KG1 (cell line): ENCODE data around the gene NPTX1.

Experiments used
- DNase-seq: peaks from one replicate; lab custom pipeline; 2025; lab: John Stamatoyannopoulos, UW

NPTX1 gene

DNA sequence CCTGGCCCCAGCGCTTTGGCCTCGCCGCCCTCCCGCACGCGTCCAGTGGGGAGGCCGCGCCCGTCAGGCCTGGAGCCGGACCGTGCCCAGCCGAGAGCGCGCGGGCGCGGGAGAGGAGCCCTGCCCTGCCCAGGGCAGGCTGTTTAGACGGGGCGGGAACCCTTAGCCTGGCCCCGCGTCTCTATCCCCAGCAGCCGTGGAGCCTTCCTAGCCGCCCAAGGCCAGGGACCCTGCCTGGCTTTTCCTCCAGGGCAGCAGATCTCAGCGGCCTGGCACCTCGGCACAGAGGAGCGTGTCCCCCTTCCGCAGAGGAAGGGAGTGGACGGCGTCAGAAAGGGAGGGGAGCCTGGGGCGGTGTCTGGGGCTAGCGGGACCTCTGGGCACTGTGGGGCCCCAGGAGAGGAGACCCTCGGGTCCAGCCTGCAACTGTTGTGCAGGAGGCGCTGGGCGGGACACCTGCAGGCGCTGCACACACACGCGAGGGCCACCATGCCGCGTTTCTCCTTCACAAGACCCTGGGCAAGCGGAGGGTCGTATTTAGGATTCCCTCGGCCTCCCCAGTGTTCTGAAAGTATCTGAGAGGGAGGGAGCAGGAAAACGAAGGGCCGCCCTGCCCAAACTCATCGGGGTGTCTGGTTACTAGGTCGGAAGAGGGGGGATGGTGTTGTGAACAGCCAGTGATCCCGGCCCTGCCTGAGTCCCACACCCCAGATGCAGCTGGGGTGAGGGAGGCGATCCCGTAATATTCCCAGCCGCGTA is 2.3 kb upstream of the NPTX1 start:
- DNase-seq: no peak

DNA sequence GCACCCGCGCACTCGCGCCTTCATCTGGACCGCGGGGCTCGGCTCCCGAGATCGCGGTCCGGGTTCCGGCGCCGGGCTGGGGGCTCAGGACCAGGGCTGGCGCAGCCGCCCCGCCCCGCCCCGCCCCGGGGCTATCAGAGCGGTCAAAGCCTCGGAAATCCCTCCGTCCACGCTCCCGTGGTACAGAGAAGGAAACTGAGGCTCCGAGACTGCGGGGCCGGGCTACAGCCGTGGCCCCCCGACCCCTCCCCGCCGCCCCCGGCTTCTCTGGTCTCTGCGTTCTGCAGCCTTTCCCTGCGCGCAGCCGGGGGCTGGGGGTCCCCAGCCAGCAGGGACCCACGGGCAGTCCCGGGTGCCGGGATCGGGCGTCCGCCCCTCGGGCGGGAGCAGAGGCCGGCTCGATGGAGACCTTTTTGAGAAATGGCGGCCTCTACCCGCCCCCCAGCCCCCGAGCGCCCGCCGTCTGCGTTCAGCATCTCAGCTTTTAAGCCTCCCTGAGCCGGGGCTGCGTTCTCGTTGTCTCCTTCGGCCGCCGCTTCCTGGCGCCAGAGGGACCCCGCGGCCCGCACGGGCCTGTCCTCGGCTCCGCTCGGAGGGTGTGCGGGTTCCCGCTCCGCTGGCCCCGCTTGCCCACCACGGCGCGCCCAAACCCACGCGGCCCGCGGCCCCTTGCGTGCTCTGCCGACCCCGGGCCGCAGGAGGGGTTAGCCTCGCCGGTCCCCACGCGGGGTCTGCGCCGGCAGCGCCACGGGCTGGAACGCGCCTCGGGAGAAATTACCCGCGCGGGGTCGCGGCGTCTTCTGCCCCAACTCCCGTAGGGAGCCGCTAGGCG is 1.5 kb upstream of the NPTX1 start:
- DNase-seq: no peak

GRCh38 chr17:80476877-80477646 is 655 bp upstream of the NPTX1 start:
- DNase-seq: no peak

- no peak for DNase-seq
Measured at GRCh38 chr17:80474961-80475909, 1.2 kb downstream of the NPTX1 start.

- DNase-seq: no peak
Measured at GRCh38 chr17:80474231-80474960, 2.0 kb downstream of the NPTX1 start.

DNA sequence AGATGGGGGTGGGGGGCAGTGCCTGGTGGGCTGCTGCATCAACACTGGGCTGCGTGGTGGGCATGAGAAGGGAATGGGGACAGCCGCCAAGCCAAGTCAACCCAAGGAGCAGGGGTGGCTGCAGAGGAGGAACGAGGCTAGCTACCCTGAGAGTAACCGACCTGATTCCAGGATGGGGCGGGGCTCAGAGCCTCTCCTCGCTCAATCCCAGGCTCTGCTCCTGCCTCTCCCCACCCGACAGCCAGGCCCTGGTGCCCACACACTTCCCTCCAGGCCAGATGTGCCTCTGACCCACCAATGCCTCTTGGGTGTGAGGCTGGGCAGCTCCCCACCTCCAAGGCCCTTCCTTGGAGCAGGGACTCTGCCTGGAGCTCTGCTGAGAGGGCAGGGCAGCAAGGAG is 2.7 kb downstream of the NPTX1 start:
- DNase-seq: no peak

DNA sequence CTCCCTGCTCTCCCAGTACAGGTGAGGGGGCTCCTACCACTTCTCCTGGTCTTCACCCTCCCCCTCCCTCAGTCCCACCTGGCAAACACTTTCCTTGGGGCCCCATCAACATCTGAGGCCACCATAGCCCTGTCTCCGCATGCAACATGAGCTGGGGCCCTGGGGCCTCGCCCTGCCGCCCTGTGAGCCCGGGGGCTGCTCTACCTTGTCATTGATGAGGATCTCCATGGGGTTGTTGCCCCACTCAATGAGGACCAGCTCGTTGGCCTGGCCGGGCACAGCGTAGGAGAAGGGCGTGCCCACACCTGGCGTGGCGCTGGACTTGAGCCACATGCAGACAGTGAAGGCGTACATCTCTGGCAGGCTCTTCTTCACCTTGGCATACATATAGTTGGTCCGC is 3.4 kb downstream of the NPTX1 start:
- no peak for DNase-seq

- DNase-seq: no peak
Measured at GRCh38 chr17:80471922-80472321, 4.5 kb downstream of the NPTX1 start.

DNA sequence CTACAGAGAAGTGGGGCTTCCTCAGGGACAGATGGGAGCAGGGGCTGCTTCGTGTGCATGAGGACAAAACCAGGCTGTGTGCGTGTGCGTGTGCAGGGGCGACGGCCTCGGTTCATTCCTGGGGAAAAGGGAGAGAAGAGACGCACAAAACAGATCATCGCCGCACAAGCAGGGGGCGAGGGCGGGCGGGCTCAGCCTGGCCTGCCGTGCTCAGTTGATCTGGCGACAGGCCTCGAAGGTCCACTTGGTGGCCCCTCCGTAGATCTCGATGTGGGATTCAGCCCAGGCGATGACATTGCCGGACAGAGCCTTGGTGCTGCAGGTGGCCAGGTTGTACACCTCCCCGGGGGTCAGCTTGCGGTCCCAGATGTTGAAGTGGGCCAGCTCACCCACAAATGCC is 5.8 kb downstream of the NPTX1 start:
- DNase-seq: no peak

DNA sequence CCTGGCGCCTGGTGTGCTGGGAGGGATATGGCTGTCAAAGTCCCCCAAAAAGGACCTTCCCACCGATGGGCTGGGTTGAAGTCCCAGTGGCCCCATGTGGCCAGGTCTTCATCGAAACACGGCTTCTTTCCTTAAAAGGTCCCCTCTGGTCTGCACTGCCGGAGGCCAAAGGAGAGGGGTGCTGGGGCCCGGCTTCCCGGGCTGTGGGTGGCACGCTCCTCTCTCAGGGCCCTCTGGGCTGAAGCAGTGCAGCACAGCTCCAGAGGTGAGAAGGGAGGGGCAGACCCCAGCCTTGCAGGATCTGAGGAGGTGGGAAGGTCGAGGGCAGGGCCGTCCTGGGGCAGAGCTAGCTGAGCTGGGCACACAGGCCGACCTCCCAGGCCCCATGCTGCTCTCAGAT is 6.7 kb downstream of the NPTX1 start:
- no peak for DNase-seq

DNA sequence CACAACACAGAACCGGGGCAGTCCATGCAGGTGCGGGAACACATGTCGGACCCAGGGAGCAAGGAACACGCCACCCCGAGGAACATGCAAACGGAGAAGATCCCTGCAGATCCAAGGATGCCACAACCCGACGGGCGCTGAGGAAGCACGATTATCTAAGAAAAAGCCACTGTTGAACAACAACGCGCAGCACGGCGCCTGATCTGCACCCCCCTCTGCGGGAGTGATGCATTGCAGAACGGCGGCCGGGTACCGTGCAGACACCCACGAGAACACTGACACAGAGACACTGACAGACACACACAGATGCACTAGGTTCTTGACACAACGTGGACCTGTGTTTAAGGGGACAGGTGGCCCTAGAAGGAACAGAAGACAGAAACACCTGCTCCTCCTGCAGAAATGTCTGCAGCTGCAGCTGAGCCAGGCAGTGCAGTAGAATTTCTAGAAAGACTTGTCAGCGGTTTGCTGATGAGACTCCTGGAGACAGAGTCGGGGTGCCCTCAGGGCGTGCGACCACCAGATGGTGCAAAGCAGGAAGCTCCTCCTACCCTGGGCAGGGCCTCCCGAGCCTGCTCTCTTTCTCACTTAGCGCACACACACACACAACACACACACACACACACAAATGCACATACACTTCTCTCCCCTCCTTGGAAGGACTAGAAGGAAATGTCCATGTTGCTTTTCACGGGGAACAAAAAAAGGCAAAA is 7.5 kb downstream of the NPTX1 start:
- no peak for DNase-seq

GRCh38 chr17:80468242-80468641 is 8.2 kb downstream of the NPTX1 start:
- DNase-seq: no peak

DNA sequence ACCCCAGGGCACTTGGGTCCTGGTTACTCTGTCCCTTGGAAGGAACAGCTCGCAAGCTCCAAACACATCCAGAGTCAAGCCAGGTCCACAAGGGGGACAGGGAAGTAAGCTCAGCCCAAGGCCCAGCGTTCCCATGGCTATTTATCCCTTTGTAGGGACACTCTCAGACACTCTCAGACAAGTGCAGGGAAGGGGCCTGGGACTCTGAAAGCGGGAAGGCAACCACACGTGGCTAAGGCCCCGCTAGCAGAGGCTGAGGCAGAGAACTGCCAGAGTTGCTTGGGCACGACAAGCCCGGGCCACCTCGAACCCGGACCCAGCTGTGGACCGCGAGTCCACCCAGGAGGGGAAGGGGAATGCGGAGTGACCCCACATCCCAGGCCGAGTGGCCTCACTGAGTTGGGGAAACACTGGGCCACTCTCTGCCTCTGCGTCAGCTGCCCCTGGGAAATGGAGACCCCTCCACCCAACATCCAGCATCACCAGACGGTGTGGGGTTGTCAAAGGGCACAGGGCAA is 10.2 kb downstream of the NPTX1 start:
- DNase-seq: no peak

DNA sequence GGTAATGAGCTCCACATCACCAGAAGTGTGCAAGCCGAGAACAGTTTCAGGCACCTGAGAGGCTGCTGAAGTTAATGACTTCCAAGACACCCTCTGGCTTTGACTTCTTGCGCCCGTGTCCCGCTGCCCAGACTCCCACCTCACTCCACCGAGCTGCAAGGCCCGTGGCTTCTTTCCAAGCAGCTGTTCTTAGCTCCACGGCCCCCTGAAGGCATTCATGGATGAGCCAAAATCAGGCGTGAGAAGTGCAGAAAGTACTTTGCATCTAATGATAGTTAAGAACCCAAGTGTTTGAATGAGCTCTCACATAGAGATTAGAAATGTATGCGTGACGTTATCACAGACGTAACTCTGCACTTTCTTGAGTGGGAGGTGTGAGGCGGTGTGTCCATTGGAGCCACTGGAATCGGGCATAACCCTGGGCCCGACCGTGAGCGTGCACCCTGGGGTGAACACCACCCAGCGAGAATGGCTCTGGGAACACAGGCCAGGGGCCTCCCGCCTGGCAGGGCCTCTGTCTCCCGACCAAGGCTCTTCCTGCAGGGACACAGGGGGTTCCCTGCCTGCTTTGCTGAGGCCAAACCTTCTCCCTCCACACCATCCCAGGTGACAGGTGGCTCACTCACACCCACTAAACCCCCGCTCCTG is 11.0 kb downstream of the NPTX1 start:
- DNase-seq: no peak

- DNase-seq: no peak
Measured at GRCh38 chr17:80464486-80464885, 11.9 kb downstream of the NPTX1 start.

DNA sequence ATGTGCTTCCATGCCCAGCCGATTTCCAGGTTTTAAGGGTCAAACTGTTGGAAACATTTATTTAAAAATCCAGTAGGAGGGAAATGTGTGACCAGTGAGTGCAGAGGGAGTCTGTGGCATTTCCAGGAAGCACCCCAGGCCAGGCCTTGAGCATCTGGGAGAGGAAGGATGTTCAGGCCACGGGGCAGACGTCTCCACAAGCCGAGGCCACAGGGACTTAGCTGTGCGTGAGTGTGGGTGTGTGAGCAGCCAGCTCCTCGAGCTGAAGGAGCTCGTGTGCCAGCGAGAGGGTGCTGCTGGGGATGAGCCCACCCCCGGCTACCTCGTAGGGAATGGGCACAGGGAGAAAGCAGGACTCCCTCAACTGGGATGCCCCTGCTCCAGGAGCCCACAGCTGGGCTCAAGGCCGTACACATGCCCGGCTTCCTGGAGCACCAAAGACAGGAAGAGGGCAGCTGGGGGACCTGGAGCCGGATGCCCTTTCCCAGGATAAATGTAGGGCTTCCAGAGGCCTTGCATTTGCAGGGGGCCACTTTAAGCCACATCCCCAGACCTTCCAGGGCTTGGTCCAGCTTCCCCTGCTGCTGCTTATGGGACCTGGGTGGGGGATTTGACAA is 12.5 kb downstream of the NPTX1 start:
- DNase-seq: no peak

DNA sequence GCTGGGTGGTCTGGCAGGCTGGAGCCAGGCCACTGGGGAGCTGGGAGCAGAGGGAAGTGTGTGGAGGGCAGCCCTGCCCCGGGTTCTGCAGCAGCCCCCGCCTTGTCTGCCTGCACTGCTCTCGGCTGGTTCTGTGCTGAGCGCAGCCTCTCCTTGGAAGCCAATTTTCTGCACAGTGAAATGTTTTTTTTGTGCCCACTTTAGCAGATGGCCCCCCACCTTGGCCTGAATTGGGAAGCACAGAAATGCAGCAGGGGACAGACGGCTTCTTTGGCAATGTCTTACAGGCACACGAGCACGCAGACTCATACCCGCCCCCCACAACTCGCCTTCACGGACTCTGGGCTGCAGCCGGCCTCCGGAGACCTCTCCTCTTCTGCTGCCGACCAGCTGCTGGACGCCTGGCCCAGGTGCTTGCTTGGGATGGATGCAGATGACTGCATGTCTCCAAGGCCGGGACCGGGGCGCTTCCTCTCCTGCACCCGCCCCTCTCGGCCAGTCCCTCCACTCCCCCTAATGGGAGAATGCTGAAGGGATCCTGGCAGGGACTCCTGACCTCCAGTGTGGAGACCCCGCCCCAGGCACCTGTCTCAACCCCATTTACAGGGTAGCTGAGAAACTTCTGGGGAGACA is 14.8 kb downstream of the NPTX1 start:
- no peak for DNase-seq

GRCh38 chr17:80460429-80460834 is 16.0 kb downstream of the NPTX1 start:
- DNase-seq: no peak

DNA sequence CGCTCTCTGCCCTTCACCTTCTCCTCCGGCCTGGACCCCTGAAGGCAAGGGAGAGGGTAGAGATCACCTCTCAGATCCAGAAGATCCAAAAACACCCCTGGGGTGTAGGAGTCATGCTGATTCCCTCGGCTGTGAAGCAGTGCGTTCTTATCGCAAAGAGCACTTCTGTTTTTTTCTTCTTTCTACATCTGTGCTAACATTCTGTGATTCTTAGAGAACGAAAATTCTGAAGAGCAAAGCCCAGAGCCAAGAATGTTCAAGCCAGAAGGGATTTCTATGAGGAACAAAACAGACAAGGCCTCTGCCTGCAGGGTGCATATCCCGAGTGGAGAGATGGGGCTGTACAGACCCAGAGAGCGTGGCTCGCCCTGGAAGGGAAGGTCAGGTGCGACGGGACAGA is 17.2 kb downstream of the NPTX1 start:
- no peak for DNase-seq
